BE2C (cell line): ENCODE results near the gene HSPA12A. TPM values are rescaled to one million over a fixed set of nuclear protein-coding genes. Genes with fewer than 3 reads are reported as not detected.

Source experiments
- DNase-seq: peaks from one replicate; pipeline ENCODE4 v3.0.0-alpha.2; 2020
- H3K27me3 ChIP-seq: fragments of 250-450 bp; sonication (Bioruptor Pico); 2 replicates; pipeline ENCODE4 v1.5.1; 2020; ENCODE audit warnings: mild to moderate bottlenecking
- H3K36me3 ChIP-seq: fragments of 250-450 bp; sonication (Bioruptor Pico); 2 replicates; pipeline ENCODE4 v1.5.1; 2020; ENCODE audit warnings: mild to moderate bottlenecking
- H3K4me1 ChIP-seq: fragments of 250-450 bp; sonication (Bioruptor Pico); 2 replicates; pipeline ENCODE4 v1.5.1; 2020
- H3K4me3 ChIP-seq: 2 replicates; pipeline ENCODE4 v1.5.1; 2011; ENCODE audit warnings: low read depth, low read length
- H3K9me3 ChIP-seq: fragments of 250-450 bp; sonication (Bioruptor Pico); 2 replicates; pipeline ENCODE4 v1.5.1; 2020
- polyA plus RNA-seq: library from polyadenylated mRNA; unstranded; fragments of >200 nt; gene quantifications from one replicate; pipeline ENCODE4 v1.2.1, GENCODE V29; 2012; ENCODE audit warnings: low read depth, missing spikeins; ENCODE audit not compliant: insufficient read length, insufficient read depth
- TF ChIP-seq, protein P1 (sequence below): IDR thresholded peaks from 2 replicates; pipeline ENCODE4 v1.5.1; 2012; ENCODE audit warnings: mild to moderate bottlenecking, low read depth, low read length

Gene HSPA12A, protein sequence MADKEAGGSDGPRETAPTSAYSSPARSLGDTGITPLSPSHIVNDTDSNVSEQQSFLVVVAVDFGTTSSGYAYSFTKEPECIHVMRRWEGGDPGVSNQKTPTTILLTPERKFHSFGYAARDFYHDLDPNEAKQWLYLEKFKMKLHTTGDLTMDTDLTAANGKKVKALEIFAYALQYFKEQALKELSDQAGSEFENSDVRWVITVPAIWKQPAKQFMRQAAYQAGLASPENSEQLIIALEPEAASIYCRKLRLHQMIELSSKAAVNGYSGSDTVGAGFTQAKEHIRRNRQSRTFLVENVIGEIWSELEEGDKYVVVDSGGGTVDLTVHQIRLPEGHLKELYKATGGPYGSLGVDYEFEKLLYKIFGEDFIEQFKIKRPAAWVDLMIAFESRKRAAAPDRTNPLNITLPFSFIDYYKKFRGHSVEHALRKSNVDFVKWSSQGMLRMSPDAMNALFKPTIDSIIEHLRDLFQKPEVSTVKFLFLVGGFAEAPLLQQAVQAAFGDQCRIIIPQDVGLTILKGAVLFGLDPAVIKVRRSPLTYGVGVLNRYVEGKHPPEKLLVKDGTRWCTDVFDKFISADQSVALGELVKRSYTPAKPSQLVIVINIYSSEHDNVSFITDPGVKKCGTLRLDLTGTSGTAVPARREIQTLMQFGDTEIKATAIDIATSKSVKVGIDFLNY
- 0.77 TPM for polyA plus RNA-seq

DNA sequence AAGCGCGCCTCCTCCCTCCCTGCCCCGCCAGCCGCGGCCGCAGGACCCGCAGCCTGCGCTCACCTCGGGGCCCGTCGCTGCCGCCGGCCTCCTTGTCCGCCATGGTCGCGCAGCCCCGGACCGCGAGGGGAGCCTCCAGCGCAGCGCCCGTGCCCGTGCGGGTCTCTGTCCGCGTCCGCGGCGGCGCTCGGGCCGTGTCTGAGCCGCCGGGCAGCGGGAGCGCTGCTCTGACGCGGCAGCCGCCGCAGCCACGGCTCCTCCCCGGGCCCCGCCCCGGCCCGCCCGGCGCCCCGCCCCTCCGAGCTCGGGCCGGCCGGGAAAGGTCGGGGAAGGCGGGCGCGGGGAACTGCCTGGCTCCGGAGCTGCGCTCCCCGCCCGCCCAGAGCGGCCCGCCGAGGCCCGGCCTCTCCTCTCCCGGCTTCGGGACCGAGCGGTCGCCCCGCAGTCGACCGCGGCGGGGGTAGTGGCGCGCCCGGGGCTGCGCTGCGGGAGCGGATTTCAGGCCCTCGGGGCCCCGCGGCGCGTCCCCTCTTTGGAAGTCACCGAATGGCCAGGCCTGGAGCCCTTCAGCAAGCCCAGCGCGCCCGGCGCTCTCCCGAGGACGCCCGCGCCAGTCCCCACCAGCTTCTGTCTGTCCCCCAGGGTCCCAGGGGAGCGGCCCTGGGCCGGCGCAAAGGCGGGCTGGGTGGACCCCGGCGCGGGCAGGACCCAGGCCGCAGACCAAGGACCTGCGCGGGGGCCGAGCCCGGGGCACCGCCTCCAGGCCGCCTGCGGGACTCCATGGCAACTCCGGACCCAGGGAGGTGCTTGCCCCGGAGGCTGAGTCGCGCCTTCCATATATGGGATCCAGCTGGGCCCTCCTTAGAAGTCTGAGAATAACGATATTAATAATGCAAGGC lies at the start of gene HSPA12A:
HSPA12A (minus strand) TSS at position 200 of the 899 bp plus-strand sequence; CDS start at position 103, 97 bp downstream.
- TF ChIP-seq, protein P1, sequence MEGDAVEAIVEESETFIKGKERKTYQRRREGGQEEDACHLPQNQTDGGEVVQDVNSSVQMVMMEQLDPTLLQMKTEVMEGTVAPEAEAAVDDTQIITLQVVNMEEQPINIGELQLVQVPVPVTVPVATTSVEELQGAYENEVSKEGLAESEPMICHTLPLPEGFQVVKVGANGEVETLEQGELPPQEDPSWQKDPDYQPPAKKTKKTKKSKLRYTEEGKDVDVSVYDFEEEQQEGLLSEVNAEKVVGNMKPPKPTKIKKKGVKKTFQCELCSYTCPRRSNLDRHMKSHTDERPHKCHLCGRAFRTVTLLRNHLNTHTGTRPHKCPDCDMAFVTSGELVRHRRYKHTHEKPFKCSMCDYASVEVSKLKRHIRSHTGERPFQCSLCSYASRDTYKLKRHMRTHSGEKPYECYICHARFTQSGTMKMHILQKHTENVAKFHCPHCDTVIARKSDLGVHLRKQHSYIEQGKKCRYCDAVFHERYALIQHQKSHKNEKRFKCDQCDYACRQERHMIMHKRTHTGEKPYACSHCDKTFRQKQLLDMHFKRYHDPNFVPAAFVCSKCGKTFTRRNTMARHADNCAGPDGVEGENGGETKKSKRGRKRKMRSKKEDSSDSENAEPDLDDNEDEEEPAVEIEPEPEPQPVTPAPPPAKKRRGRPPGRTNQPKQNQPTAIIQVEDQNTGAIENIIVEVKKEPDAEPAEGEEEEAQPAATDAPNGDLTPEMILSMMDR: no peak
- Histone ChIP-seq H3K27me3 (peaks cover 21% of the 10 kb centered on the region), H3K4me1 (no peaks in the 10 kb centered on the region), H3K36me3 (no peaks in the 10 kb centered on the region), H3K4me3 (peak within 1 kb of the TSS; percentile 52), H3K9me3 (no peaks in the 10 kb centered on the region)
- peak; percentile 72 for DNase-seq

DNA sequence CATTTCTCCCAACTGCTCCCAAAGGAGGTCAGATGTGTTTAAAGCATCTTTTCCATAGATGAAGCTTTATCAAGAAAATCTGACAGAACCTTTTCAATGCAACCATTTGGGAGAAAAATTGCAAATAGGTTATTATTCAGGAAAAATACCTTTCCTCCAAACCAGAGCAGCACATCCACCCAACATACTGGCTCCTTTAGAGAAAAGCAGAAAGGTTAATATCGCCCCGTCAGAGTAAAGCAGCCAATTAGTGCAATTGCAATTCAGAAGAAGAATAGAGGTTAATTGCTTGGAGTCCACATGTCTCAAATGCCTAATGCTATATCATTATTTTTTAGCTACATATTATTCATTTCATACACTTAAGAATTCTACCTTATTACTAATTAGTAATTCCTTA lies 48.9 kb upstream of the HSPA12A start:
- H3K27me3 ChIP-seq: peaks cover 8% of the 10 kb centered on the region
- H3K9me3 ChIP-seq: no peaks in the 10 kb centered on the region
- DNase-seq: no peak
- no peaks in the 10 kb centered on the region for H3K36me3 ChIP-seq
- H3K4me1 ChIP-seq: no peaks in the 10 kb centered on the region
- no peak overlapping the region for H3K4me3 ChIP-seq
- TF ChIP-seq, protein P1: no peak

DNA sequence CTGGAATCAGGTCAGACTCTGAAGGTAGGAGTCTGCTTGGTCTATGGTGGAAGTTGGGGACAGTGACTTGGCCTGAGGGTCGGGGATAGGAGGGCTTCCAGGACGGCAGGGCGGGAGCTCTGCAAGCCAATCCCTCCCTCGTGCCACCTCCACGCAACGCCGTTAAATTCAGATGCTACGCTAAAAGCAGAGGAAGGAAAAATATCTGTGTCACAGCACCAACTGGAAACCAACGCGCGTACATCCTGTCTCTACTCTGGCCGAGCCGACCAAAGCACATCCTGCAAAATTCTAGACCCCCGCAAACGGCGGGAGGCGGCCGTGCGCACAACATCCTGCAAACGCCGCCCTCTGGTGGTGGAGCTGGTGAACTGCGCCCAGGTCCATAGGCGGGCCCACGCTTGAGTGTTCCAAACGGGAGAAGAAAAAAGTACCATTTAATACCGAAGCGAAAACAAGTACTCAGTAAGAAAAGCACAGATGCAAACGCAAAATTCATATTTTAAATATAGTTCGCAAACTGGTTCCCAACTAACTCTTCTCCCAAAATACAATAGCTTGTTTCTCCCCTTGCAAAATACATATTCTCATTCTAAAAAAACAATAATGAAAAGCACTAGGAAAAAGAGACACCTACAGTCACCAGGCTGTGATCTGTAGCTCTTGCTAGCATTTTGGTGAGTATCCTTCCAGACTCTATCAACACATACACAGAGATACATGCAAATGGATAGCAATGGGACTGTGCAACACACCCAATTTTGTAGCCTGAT lies 45.7 kb upstream of the HSPA12A start:
- TF ChIP-seq, protein P1: peak; percentile 89
- H3K36me3 ChIP-seq: no peaks in the 10 kb centered on the region
- H3K27me3 ChIP-seq: peaks cover 3% of the 10 kb centered on the region
- H3K4me1 ChIP-seq: no peaks in the 10 kb centered on the region
- H3K9me3 ChIP-seq: no peaks in the 10 kb centered on the region
- peak overlapping the region; percentile 31 for H3K4me3 ChIP-seq
- DNase-seq: peak; percentile 76

DNA sequence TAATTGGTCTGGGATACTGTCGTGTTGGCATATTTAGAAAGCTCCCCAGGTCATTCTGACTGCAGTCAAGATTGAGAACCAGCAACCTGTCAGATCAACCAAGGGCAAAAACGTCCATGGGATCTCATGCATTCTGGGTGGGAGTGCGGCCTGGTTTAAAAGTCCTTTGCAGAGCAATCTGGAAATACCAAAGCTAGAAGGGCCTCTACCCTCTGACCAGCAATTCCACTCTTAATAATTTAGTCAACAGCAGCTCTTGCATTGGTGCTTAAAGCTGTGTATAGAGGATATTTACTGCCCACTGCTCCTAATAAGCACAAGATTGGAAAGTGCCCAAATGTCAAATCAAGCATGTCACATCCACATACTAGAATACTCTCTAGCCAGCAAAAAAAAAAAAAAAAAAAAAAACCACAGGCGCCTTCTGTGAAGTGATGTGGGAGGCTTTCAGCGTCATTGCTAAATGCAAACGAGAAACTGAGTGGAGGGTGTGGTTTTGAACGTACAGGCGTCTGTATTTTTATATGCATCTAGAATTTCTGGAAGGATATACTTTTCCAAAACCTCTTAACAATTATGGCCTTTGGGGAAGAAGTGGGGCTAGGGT lies 44.8 kb upstream of the HSPA12A start:
- Histone ChIP-seq H3K36me3 (no peaks in the 10 kb centered on the region), H3K4me1 (no peaks in the 10 kb centered on the region), H3K27me3 (no peaks in the 10 kb centered on the region; the same call in 1 of the 2 replicates), H3K9me3 (no peaks in the 10 kb centered on the region), H3K4me3 (no peak overlapping the region)
- DNase-seq: no peak
- TF ChIP-seq, protein P1: no peak

DNA sequence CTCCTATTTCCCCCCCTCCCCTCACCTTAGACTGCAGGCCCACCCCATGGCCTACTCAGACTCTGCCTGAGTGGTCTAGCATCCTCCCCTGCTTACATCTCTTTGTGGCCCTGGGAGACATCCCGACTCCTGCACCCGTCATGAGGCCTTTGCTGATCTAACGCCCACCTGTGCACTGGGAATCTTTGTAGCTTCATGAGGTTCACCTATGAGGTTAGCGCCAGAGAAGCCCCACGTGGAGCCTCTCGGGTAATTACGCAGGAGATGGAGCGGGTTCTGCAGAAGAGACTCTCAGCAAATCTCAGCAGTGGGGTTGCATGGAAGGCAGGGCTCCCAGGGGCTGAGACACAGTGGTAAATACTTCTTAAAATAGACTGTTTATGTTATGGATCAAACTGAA lies 43.5 kb upstream of the HSPA12A start:
- no peak overlapping the region for H3K4me3 ChIP-seq
- no peak for DNase-seq
- TF ChIP-seq, protein P1: no peak
- H3K4me1 ChIP-seq: no peaks in the 10 kb centered on the region
- H3K36me3 ChIP-seq: no peaks in the 10 kb centered on the region
- H3K9me3 ChIP-seq: no peaks in the 10 kb centered on the region
- H3K27me3 ChIP-seq: no peaks in the 10 kb centered on the region; the same call in 1 of the 2 replicates
